GOT3 (cell line): ENCODE data around the gene ZNF493.

ENCODE experiments used
- DNase-seq: peaks from one replicate; lab custom pipeline; 2025; ENCODE audit warnings: mixed read lengths; lab: John Stamatoyannopoulos, UW

The ZNF493 gene

DNA sequence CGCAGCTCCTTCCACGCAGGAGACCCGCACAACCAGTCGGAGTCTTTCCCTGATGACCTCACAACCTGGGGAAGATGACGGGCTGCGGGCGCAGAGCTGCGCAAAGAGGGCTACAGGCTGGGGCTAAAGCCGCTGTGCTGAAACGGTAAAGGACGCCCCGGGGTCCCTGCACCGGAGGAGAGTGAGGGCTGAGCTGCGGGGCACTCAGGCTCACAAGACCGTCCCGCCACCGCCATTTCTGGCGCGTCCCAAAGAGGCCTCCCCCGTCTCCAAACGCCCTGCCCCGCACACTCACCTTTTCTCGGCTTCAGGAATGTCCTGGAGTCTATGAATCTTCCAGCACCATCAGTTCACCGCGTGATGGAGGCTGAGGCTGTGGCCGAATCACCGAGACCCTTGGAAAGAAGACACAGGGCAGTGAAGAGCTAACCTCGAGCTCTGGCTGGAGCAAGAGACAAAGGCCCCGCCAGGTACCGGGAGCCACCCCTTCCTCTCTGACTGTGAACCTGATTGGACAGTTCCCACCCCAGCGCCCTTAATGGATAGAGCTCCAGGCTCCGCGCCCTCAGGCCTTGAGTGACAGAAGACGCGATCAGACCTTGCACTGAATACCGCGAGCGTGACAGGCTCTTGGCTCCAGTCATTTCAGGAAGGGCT, 66.6 kb downstream of the ZNF493 start:
- no peak for DNase-seq

DNA sequence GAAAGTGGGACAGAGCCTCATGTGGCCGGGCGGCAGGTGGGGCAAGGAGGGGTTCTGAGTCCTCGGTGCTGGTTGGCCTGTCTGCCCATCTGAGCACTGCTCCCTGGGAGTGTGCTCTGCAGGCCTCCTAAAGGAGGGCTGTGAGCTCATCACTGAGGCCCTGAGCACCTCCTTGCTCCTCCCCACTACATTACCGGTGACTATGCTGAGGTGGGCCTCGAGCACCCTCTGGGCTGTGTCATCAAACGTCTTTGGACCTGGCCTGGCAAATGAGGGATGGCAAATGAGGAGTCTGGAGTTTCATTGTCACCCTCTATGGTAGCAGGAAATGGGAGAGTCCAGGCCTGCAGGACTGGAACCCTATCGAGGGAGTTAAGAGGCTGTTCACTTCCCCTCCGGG, 69.7 kb downstream of the ZNF493 start:
- no peak for DNase-seq

DNA sequence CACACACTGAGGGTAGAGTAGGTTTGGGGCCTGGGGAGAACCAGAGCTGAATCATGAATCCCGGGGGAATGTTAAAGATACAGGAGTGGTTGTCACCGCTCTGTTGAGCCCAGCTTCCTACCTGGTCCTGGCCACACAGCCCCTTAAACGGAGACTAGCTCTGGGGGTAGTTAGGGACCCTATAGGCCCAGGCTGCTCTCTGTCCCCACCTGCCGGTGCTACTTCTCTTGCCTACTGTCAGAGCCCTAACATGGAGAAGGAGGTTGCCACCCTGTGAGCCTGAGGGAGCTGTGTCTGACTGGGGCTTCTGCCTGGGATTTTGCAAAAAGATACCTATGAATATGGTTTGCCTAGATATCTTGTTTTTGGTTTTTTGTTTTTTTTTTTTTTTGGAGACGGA, 71.9 kb downstream of the ZNF493 start:
- DNase-seq = no peak

DNA sequence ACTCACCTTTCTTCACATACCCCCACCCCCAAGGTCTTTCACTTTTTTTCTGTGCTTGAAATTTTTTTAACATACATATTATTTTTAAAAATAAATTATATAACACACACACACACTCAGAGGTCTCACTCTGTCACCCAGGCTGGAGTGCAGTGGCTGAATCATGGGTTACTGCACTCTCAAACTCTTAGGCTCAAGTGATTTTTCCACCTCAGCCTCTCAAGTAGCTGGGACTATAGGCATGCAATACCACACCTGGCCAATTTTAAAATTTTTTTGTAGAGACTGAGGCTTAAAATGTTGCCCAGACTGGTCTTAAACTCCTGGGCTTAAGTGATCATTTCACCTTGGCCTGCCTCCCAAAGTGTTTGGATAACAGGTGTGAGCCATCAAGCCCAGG, 75.6 kb downstream of the ZNF493 start:
- no peak for DNase-seq

DNA sequence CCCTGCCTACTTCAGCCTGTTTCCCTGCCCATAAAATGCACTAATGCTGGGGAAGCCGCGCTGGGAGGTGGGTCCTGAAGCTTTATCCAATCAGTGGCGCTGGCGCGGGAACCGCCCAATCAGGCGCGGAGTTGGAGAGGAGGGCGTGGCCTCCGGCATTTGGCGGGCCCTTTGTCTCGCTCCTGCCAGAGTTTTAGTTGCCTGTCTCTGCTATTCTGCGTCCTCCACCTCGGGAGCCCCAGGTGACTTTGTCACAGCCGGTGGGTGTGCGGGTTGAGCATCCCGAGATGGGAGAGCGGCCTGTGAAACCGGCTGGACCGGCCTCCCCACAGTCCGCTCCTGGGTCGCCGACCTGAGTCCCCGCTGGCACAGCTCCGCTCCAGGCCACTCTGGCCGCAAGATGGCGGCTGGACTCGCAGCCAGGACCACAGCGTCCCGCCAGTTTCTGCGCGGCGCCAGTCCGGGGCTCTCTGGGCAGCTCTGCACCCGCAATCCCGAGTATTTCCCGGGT, 77.8 kb downstream of the ZNF493 start:
- no peak for DNase-seq
